GM23248 (cell line): ENCODE results near the gene TMTC4. TPM values are rescaled to one million over a fixed set of nuclear protein-coding genes. Genes with fewer than 3 reads are reported as not detected.

ENCODE experiments used
- DNase-seq: peaks from one replicate; pipeline ENCODE4 v3.0.0-alpha.2; 2015
- H2AFZ ChIP-seq: fragments of 200-600 bp; sonication (generic); 2 replicates; pipeline ENCODE4 v1.6.1; 2016; ENCODE audit warnings: antibody characterized with exemption
- H3F3A ChIP-seq: fragments of 200-600 bp; sonication (generic); 2 replicates; pipeline ENCODE4 v1.6.1; 2016; ENCODE audit warnings: mild to moderate bottlenecking, antibody characterized with exemption, mixed run types; ENCODE audit not compliant: insufficient read depth
- H3K27ac ChIP-seq: fragments of 200-600 bp; sonication (generic); 2 replicates; pipeline ENCODE4 v1.5.1; 2016; ENCODE audit warnings: mild to moderate bottlenecking
- H3K27me3 ChIP-seq: fragments of 200-600 bp; sonication (generic); replicated peaks from 2 replicates; pipeline ENCODE4 v1.6.1; 2016; ENCODE audit warnings: mild to moderate bottlenecking; ENCODE audit not compliant: insufficient read depth
- H3K36me3 ChIP-seq: fragments of 200-600 bp; sonication (generic); 2 replicates; pipeline ENCODE4 v1.6.1; 2016; ENCODE audit warnings: low read depth, mild to moderate bottlenecking
- H3K4me1 ChIP-seq: fragments of 200-600 bp; sonication (generic); 2 replicates; pipeline ENCODE4 v1.6.1; 2016; ENCODE audit warnings: mild to moderate bottlenecking; ENCODE audit not compliant: insufficient read depth
- H3K4me2 ChIP-seq: fragments of 200-600 bp; sonication (generic); one replicate; pipeline ENCODE4 v1.6.1; 2016; ENCODE audit warnings: mild to moderate bottlenecking; ENCODE audit not compliant: unreplicated experiment
- H3K4me3 ChIP-seq: fragments of 200-600 bp; sonication (generic); 2 replicates; pipeline ENCODE4 v1.5.1; 2016; ENCODE audit warnings: mild to moderate bottlenecking
- H3K79me2 ChIP-seq: fragments of 200-600 bp; sonication (generic); 2 replicates; pipeline ENCODE4 v1.6.1; 2016; ENCODE audit warnings: mild to moderate bottlenecking; ENCODE audit not compliant: insufficient read depth
- H3K9ac ChIP-seq: fragments of 200-600 bp; sonication (generic); 2 replicates; pipeline ENCODE4 v1.6.1; 2016; ENCODE audit warnings: mild to moderate bottlenecking
- H3K9me2 ChIP-seq: fragments of 200-600 bp; sonication (generic); 2 replicates; pipeline ENCODE4 v1.6.1; 2016; ENCODE audit warnings: mixed run types, mild to moderate bottlenecking, moderate library complexity; ENCODE audit not compliant: insufficient read depth
- H3K9me3 ChIP-seq: fragments of 200-600 bp; sonication (generic); one replicate; pipeline ENCODE4 v1.6.1; 2017; ENCODE audit warnings: low read depth
- H4K20me1 ChIP-seq: fragments of 200-600 bp; sonication (generic); 2 replicates; pipeline ENCODE4 v1.6.0; 2016; ENCODE audit not compliant: insufficient read depth
- EZH2 ChIP-seq: fragments of 200-600 bp; sonication (generic); IDR thresholded peaks from 2 replicates; pipeline ENCODE4 v1.6.1; 2018; ENCODE audit warnings: antibody characterized with exemption, mild to moderate bottlenecking; ENCODE audit not compliant: insufficient read depth, poor library complexity, severe bottlenecking
- EZH2phosphoT487 ChIP-seq: fragments of 200-600 bp; sonication (generic); IDR thresholded peaks from 2 replicates; pipeline ENCODE4 v1.6.1; 2018; ENCODE audit warnings: antibody characterized with exemption, moderate library complexity, mild to moderate bottlenecking, low read depth; ENCODE audit not compliant: insufficient read depth
- WGBS, 2 experiments: methylation state at CpG; one replicate each; pipeline ENCODE4 v1.1.6; 2015 to 2017; ENCODE audit warnings: low lambda C conversion rate in 2 of 2, low coverage in 1 of 2; ENCODE audit errors: missing lambda C conversion rate in 2 of 2; 5-methylcytosine and 5-hydroxymethylcytosine counted together
- in situ Hi-C: fragments of 300-500 bp; cut with MboI; formaldehyde crosslinking; loops from 2 replicates; pipeline ENCODE4 v1.15.0; 2020
- polyA plus RNA-seq: library from polyadenylated mRNA; unstranded; fragments of >200 nt; fragmentation: Nextera tagmentation; extraction: Ambion mirVana; gene quantifications from 2 replicates; pipeline ENCODE4 v1.2.1, GENCODE V29; 2016
- total RNA-seq: library from RNA; depleted of rRNA; stranded (reverse); fragments of >200 nt; shearing (Covaris generic); gene quantifications from 2 replicates; pipeline ENCODE4 v1.2.3, GENCODE V29; 2014

TMTC4 gene
- total and polyA plus RNA-seq, 2 experiments from 2014 or later: 1.9 to 3.8 TPM

- no peaks in the 10 kb centered on the region for H4K20me1 ChIP-seq
- no peak overlapping the region for H3K27ac ChIP-seq
- H3K4me2 ChIP-seq: no peak overlapping the region
- peaks cover 11% of the 10 kb centered on the region; the same call in 1 of the 2 replicates for H3K4me1 ChIP-seq
- H3K9me2 ChIP-seq: no peaks in the 10 kb centered on the region
- DNase-seq: no peak
- no peaks in the 10 kb centered on the region for H3K36me3 ChIP-seq
- in situ Hi-C loops: no loop called here
- H3K4me3 ChIP-seq: no peak overlapping the region
- H3K79me2 ChIP-seq: no peaks in the 10 kb centered on the region
- TF ChIP-seq EZH2phosphoT487 (no peak), EZH2 (no peak)
- no peak overlapping the region for H2AFZ ChIP-seq
- no peaks in the 10 kb centered on the region for H3K9me3 ChIP-seq
- H3F3A ChIP-seq: 0 out of 2 replicates have a peak, but pooled peaks cover 18% of the 10 kb centered on the region
- no peaks in the 10 kb centered on the region for H3K27me3 ChIP-seq
- H3K9ac ChIP-seq: no peak overlapping the region
- WGBS, 2 experiments: 85 to 86% methylated on average over 16 of the region's 16 CpGs
These were observed 37.2 kb downstream of the TMTC4 start for GRCh38 chr13:100637380-100637779.

- Histone ChIP-seq H3K27me3 (no peaks in the 10 kb centered on the region), H3K36me3 (no peaks in the 10 kb centered on the region), H4K20me1 (no peaks in the 10 kb centered on the region), H3K79me2 (no peaks in the 10 kb centered on the region), H3K9ac (no peak overlapping the region), H3K4me3 (no peak overlapping the region), H3K27ac (no peak overlapping the region), H3F3A (0 out of 2 replicates have a peak, but pooled peaks cover 23% of the 10 kb centered on the region), H3K4me1 (peaks cover 11% of the 10 kb centered on the region; the same call in 1 of the 2 replicates), H3K9me2 (no peaks in the 10 kb centered on the region), H3K4me2 (no peak overlapping the region), H3K9me3 (no peaks in the 10 kb centered on the region), H2AFZ (no peak overlapping the region)
- no peak for DNase-seq
- TF ChIP-seq EZH2 (no peak), EZH2phosphoT487 (no peak)
- in situ Hi-C loops: no loop called here
- WGBS, 2 experiments: 95 to 96% methylated on average over 7 of the region's 7 CpGs
These were observed 38.2 kb downstream of the TMTC4 start for GRCh38 chr13:100636441-100636840.

- WGBS, 2 experiments: 95 to 98% methylated on average over 7 of the region's 7 CpGs
- Histone ChIP-seq H3K4me3 (no peak overlapping the region), H3F3A (0 out of 2 replicates have a peak, but pooled peaks cover 23% of the 10 kb centered on the region), H3K4me1 (peaks cover 11% of the 10 kb centered on the region; the same call in 1 of the 2 replicates), H3K4me2 (no peak overlapping the region), H3K9me2 (no peaks in the 10 kb centered on the region), H3K9me3 (no peaks in the 10 kb centered on the region), H4K20me1 (no peaks in the 10 kb centered on the region), H3K9ac (no peak overlapping the region), H3K36me3 (no peaks in the 10 kb centered on the region), H3K27me3 (no peaks in the 10 kb centered on the region), H3K79me2 (no peaks in the 10 kb centered on the region), H2AFZ (no peak overlapping the region), H3K27ac (no peak overlapping the region)
- in situ Hi-C loops: no loop called here
- no peak for DNase-seq
- TF ChIP-seq EZH2 (no peak), EZH2phosphoT487 (no peak)
These were observed 38.6 kb downstream of the TMTC4 start for GRCh38 chr13:100636004-100636403.

GRCh38 chr13:100634696-100635095, 39.9 kb downstream of the TMTC4 start:
- in situ Hi-C loops: no loop called here
- TF ChIP-seq EZH2phosphoT487: no peak
- TF ChIP-seq EZH2: no peak
- DNase-seq: no peak
- Histone ChIP-seq H3K4me2 (no peak overlapping the region), H3K9ac (no peak overlapping the region), H3K27me3 (no peaks in the 10 kb centered on the region), H3F3A (0 out of 2 replicates have a peak, but pooled peaks cover 23% of the 10 kb centered on the region), H3K27ac (no peak overlapping the region), H3K9me2 (no peaks in the 10 kb centered on the region), H3K36me3 (no peaks in the 10 kb centered on the region), H2AFZ (no peak overlapping the region), H4K20me1 (no peaks in the 10 kb centered on the region), H3K79me2 (no peaks in the 10 kb centered on the region), H3K4me1 (peaks cover 11% of the 10 kb centered on the region; the same call in 1 of the 2 replicates), H3K9me3 (no peaks in the 10 kb centered on the region), H3K4me3 (no peak overlapping the region)
- WGBS, 2 experiments: 96% methylated on average over 12 of the region's 12 CpGs

GRCh38 chr13:100633461-100633860, 41.1 kb downstream of the TMTC4 start:
- peak; percentile 93 for DNase-seq
- H4K20me1 ChIP-seq: no peaks in the 10 kb centered on the region
- 0 out of 2 replicates have a peak, but pooled peaks cover 23% of the 10 kb centered on the region for H3F3A ChIP-seq
- H3K79me2 ChIP-seq: no peaks in the 10 kb centered on the region
- no peaks in the 10 kb centered on the region for H3K27me3 ChIP-seq
- no peaks in the 10 kb centered on the region for H3K36me3 ChIP-seq
- no peak overlapping the region for H3K4me3 ChIP-seq
- H3K27ac ChIP-seq: peak overlapping the region; percentile 59
- no peaks in the 10 kb centered on the region for H3K9me2 ChIP-seq
- H3K4me1 ChIP-seq: peaks cover 11% of the 10 kb centered on the region; the same call in 1 of the 2 replicates
- no peak overlapping the region for H3K9ac ChIP-seq
- in situ Hi-C loops: no loop called here
- no peak for TF ChIP-seq EZH2
- no peak for TF ChIP-seq EZH2phosphoT487
- WGBS, 2 experiments: 32 to 36% methylated on average over 2 of the region's 2 CpGs
- H3K4me2 ChIP-seq: no peak overlapping the region
- H2AFZ ChIP-seq: 0 out of 2 replicates have a peak overlapping the region, but pooled peaks have one; percentile 25
- H3K9me3 ChIP-seq: no peaks in the 10 kb centered on the region
